Nephron progenitor cell (in vitro differentiated cells): ENCODE data around the gene SLCO3A1.

ENCODE experiments used
- DNase-seq: peaks from one replicate; pipeline ENCODE4 v3.0.0; 2021
- H3K27ac Mint-ChIP-seq: 2 replicates; pipeline ENCODE4 v1.8.0; 2021; ENCODE audit warnings: mild to moderate bottlenecking, moderate library complexity, mixed read lengths
- H3K27me3 Mint-ChIP-seq: 2 replicates; pipeline ENCODE4 v1.8.0; 2021; ENCODE audit warnings: mild to moderate bottlenecking, low read depth, mixed read lengths; ENCODE audit not compliant: poor library complexity
- H3K36me3 Mint-ChIP-seq: 2 replicates; pipeline ENCODE4 v1.8.0; 2021; ENCODE audit warnings: low read depth, mixed read lengths
- H3K4me1 Mint-ChIP-seq: 2 replicates; pipeline ENCODE4 v1.8.0; 2021; ENCODE audit warnings: mixed read lengths
- H3K4me3 Mint-ChIP-seq: 2 replicates; pipeline ENCODE4 v1.8.0; 2021; ENCODE audit warnings: mild to moderate bottlenecking, moderate library complexity, mixed read lengths
- H3K9me3 Mint-ChIP-seq: 2 replicates; pipeline ENCODE4 v1.8.0; 2021; ENCODE audit warnings: mild to moderate bottlenecking, moderate library complexity, mixed read lengths
- CTCF ChIP-seq: fragments of 200-600 bp; sonication (generic); IDR thresholded peaks from 2 replicates; pipeline ENCODE4 v1.5.0; 2021; ENCODE audit warnings: antibody characterized with exemption

The SLCO3A1 gene

GRCh38 chr15:92020804-92021203 is 167.3 kb downstream of the SLCO3A1 start:
- H3K4me1 Mint-ChIP-seq, result peaks cover 5% of the 10 kb centered on the region
- TF ChIP-seq CTCF, result no peak
- no peaks in the 10 kb centered on the region for H3K9me3 Mint-ChIP-seq
- H3K4me3 Mint-ChIP-seq, result no peak overlapping the region
- no peak for DNase-seq
- no peaks in the 10 kb centered on the region for H3K36me3 Mint-ChIP-seq
- H3K27ac Mint-ChIP-seq, result no peak overlapping the region
- H3K27me3 Mint-ChIP-seq, result peaks cover 70% of the 10 kb centered on the region

- no peak for TF ChIP-seq CTCF
- Mint-ChIP-seq H3K4me3 (no peak overlapping the region), H3K36me3 (no peaks in the 10 kb centered on the region), H3K9me3 (no peaks in the 10 kb centered on the region), H3K27me3 (peaks cover 69% of the 10 kb centered on the region), H3K4me1 (peaks cover 14% of the 10 kb centered on the region), H3K27ac (no peak overlapping the region)
- DNase-seq, result no peak
Measured at GRCh38 chr15:92021792-92022191, 168.3 kb downstream of the SLCO3A1 start.

GRCh38 chr15:92023965-92024364 is 170.5 kb downstream of the SLCO3A1 start:
- no peaks in the 10 kb centered on the region for H3K9me3 Mint-ChIP-seq
- no peaks in the 10 kb centered on the region for H3K36me3 Mint-ChIP-seq
- no peak for DNase-seq
- TF ChIP-seq CTCF, result no peak
- peaks cover 27% of the 10 kb centered on the region for H3K4me1 Mint-ChIP-seq
- H3K4me3 Mint-ChIP-seq, result no peak overlapping the region
- no peak overlapping the region for H3K27ac Mint-ChIP-seq
- H3K27me3 Mint-ChIP-seq, result peaks cover 55% of the 10 kb centered on the region

- Mint-ChIP-seq H3K36me3 (no peaks in the 10 kb centered on the region), H3K9me3 (no peaks in the 10 kb centered on the region), H3K4me1 (peaks cover 32% of the 10 kb centered on the region), H3K27ac (no peak overlapping the region), H3K4me3 (no peak overlapping the region), H3K27me3 (peaks cover 56% of the 10 kb centered on the region)
- DNase-seq, result no peak
- no peak for TF ChIP-seq CTCF
Measured at GRCh38 chr15:92025706-92026270, 172.3 kb downstream of the SLCO3A1 start.

GRCh38 chr15:92028389-92028724 is 174.8 kb downstream of the SLCO3A1 start:
- H3K4me1 Mint-ChIP-seq, result peaks cover 36% of the 10 kb centered on the region

More at GRCh38 chr15:92028389-92028724, 174.8 kb downstream of the SLCO3A1 start:
- H3K36me3 Mint-ChIP-seq, result no peaks in the 10 kb centered on the region
- H3K27me3 Mint-ChIP-seq, result peaks cover 51% of the 10 kb centered on the region
- no peak for DNase-seq
- TF ChIP-seq CTCF, result no peak
- H3K9me3 Mint-ChIP-seq, result no peaks in the 10 kb centered on the region
- H3K27ac Mint-ChIP-seq, result no peak overlapping the region
- H3K4me3 Mint-ChIP-seq, result no peak overlapping the region
